Mesenchymal stem cell (in vitro differentiated cells and primary cell): ENCODE measurements around the gene CDKN1C.

Source experiments
- DNase-seq: peaks from one replicate; pipeline ENCODE4 v3.0.0-alpha.2; 2013
- H2AFZ ChIP-seq: one replicate; pipeline ENCODE4 v1.6.1; 2013; ENCODE audit warnings: low read depth, mild to moderate bottlenecking, control low read depth, inconsistent platforms, low read length, moderate library complexity
- H2AK5ac ChIP-seq: 2 replicates; pipeline ENCODE4 v1.6.1; 2013; ENCODE audit warnings: low read length, moderate library complexity, mild to moderate bottlenecking, inconsistent platforms; ENCODE audit not compliant: severe bottlenecking
- H2BK120ac ChIP-seq: one replicate; pipeline ENCODE4 v1.6.1; 2013; ENCODE audit warnings: low read depth, mild to moderate bottlenecking, inconsistent platforms, low read length, moderate library complexity
- H2BK12ac ChIP-seq, 2 experiments: one replicate each; pipeline ENCODE4 v1.6.1; 2013; ENCODE audit warnings: inconsistent platforms in 2 of 2, low read length in 2 of 2, mild to moderate bottlenecking in 2 of 2, moderate library complexity in 2 of 2, control low read depth in 1 of 2
- H2BK15ac ChIP-seq: one replicate; pipeline ENCODE4 v1.6.1; 2013; ENCODE audit warnings: mild to moderate bottlenecking, low read depth, inconsistent platforms; ENCODE audit not compliant: poor library complexity, severe bottlenecking
- H2BK5ac ChIP-seq: 2 replicates; pipeline ENCODE4 v1.6.1; 2013; ENCODE audit warnings: low read depth, mild to moderate bottlenecking, low read length, control low read depth, inconsistent platforms; ENCODE audit not compliant: poor library complexity, severe bottlenecking
- H3K14ac ChIP-seq, 2 experiments: one replicate each; pipeline ENCODE4 v1.6.1; 2013; ENCODE audit warnings: inconsistent platforms in 2 of 2, low read length in 2 of 2, control low read depth in 1 of 2, mild to moderate bottlenecking in 1 of 2, moderate library complexity in 1 of 2
- H3K18ac ChIP-seq, 2 experiments: one replicate each; pipeline ENCODE4 v1.6.1; 2013; ENCODE audit warnings: inconsistent platforms in 2 of 2, low read length in 2 of 2, control low read depth in 1 of 2, low read depth in 1 of 2, mild to moderate bottlenecking in 1 of 2
- H3K23ac ChIP-seq, 2 experiments: one replicate each; pipeline ENCODE4 v1.6.1; 2013; ENCODE audit warnings: inconsistent platforms in 2 of 2, low read length in 2 of 2, mild to moderate bottlenecking in 2 of 2, moderate library complexity in 2 of 2, control low read depth in 1 of 2
- H3K27ac ChIP-seq: 2 replicates; pipeline ENCODE4 v1.5.1; 2013; ENCODE audit warnings: mild to moderate bottlenecking, moderate library complexity, low read length, control low read depth, inconsistent platforms; ENCODE audit not compliant: poor library complexity, severe bottlenecking
- H3K27me3 ChIP-seq, 2 experiments: 2 replicates each; pipeline versions ENCODE4 v1.6.1 to v1.7.0; 2013; ENCODE audit warnings: low read length in 2 of 2, mild to moderate bottlenecking in 2 of 2, moderate library complexity in 2 of 2, control low read depth in 1 of 2, inconsistent platforms in 1 of 2; ENCODE audit not compliant: control insufficient read depth in 1 of 2, insufficient read depth in 1 of 2
- H3K36me3 ChIP-seq, 2 experiments: 2 replicates each; pipeline versions ENCODE4 v1.6.1 to v1.7.0; 2013; ENCODE audit warnings: low read length in 2 of 2, control low read depth in 1 of 2, inconsistent platforms in 1 of 2, low read depth in 1 of 2, mild to moderate bottlenecking in 1 of 2; ENCODE audit not compliant: insufficient read depth in 2 of 2, control insufficient read depth in 1 of 2
- H3K4ac ChIP-seq, 2 experiments: one replicate each; pipeline ENCODE4 v1.6.1; 2013; ENCODE audit warnings: inconsistent platforms in 2 of 2, low read length in 2 of 2, mild to moderate bottlenecking in 2 of 2, moderate library complexity in 2 of 2, control low read depth in 1 of 2, low read depth in 1 of 2
- H3K4me1 ChIP-seq: 2 replicates; pipeline ENCODE4 v1.6.1; 2013; ENCODE audit warnings: low read depth, low read length, control low read depth; ENCODE audit not compliant: control insufficient read depth, insufficient read depth
- H3K4me2 ChIP-seq: 2 replicates; pipeline ENCODE4 v1.6.1; 2013; ENCODE audit warnings: low read length, mild to moderate bottlenecking, inconsistent platforms; ENCODE audit not compliant: poor library complexity, severe bottlenecking
- H3K4me3 ChIP-seq, 2 experiments: 2 replicates each; pipeline versions ENCODE4 v1.5.1 to v1.7.0; 2013; ENCODE audit warnings: low read length in 2 of 2, mild to moderate bottlenecking in 2 of 2, control low read depth in 1 of 2, low read depth in 1 of 2; ENCODE audit not compliant: insufficient read depth in 1 of 2
- H3K79me1 ChIP-seq: replicated peaks from 2 replicates; pipeline ENCODE4 v1.6.1; 2013; ENCODE audit warnings: mild to moderate bottlenecking, control low read depth, low read length, inconsistent platforms; ENCODE audit not compliant: poor library complexity, severe bottlenecking
- H3K9ac ChIP-seq: 2 replicates; pipeline ENCODE4 v1.7.0; 2013; ENCODE audit warnings: mild to moderate bottlenecking, low read length, moderate library complexity
- H3K9me3 ChIP-seq: 2 replicates; pipeline ENCODE4 v1.7.0; 2013; ENCODE audit warnings: mild to moderate bottlenecking, low read length; ENCODE audit not compliant: control insufficient read depth
- H4K8ac ChIP-seq: one replicate; pipeline ENCODE4 v1.6.1; 2013; ENCODE audit warnings: inconsistent platforms, mild to moderate bottlenecking, low read length, moderate library complexity
- H4K91ac ChIP-seq: one replicate; pipeline ENCODE4 v1.6.1; 2013; ENCODE audit warnings: mild to moderate bottlenecking, low read length, inconsistent platforms
- WGBS: methylation state at CpG from one replicate; pipeline ENCODE4 v1.1.7; 2013; ENCODE audit warnings: mixed read lengths; 5-methylcytosine and 5-hydroxymethylcytosine counted together

The CDKN1C gene

GRCh38 chr11:2924821-2925675 is 39.5 kb upstream of the CDKN1C start:
- no peak overlapping the region for H3K27ac ChIP-seq

DNA sequence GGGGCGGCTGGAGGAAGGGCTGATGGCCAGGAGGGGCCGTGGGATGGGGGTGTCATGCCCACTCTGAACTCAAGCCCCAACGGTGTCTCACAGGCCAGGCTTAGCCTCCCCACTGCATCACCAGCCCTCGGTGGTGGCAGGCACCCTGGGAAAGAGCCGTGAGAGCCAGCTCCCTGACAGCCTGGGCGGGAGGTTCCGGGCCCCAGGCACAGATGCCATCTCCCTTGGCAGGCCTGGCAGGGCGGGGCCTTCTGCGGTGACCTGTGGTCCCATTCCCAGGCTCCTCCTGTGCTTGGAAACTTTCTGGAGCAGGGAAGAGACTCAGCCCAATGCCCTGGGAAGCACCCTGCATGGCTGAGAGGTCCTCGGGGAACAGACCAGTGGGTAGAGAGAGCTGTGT is 38.8 kb upstream of the CDKN1C start:
- 92% methylated on average over 10 of the region's 10 CpGs for WGBS
- Histone ChIP-seq H3K23ac (no peak overlapping the region), H3K27me3 (no peaks in the 10 kb centered on the region)

More at GRCh38 chr11:2924821-2925675, 39.5 kb upstream of the CDKN1C start:
- Histone ChIP-seq H3K79me1 (peaks cover 4% of the 10 kb centered on the region), H3K4me2 (no peak overlapping the region), H3K4me3 (no peak overlapping the region), H3K9me3 (no peaks in the 10 kb centered on the region), H3K18ac (no peak overlapping the region), H3K14ac (no peak overlapping the region), H2AK5ac (no peak overlapping the region), H3K4me1 (peaks cover 36% of the 10 kb centered on the region), H2BK12ac (no peak overlapping the region), H2BK15ac (no peak overlapping the region), H4K91ac (no peak overlapping the region), H3K36me3 (peaks cover 0 to 25% of the 10 kb centered on the region in 2 experiments), H3K27me3 (no peaks in the 10 kb centered on the region), H3K23ac (no peak overlapping the region), H2BK120ac (no peak overlapping the region), H2AFZ (no peak overlapping the region), H3K9ac (no peak overlapping the region), H3K4ac (no peak overlapping the region), H2BK5ac (no peak overlapping the region), H4K8ac (peak overlapping the region; percentile 61)
- 97% methylated on average over 30 of the region's 30 CpGs for WGBS
- DNase-seq = no peak

DNA sequence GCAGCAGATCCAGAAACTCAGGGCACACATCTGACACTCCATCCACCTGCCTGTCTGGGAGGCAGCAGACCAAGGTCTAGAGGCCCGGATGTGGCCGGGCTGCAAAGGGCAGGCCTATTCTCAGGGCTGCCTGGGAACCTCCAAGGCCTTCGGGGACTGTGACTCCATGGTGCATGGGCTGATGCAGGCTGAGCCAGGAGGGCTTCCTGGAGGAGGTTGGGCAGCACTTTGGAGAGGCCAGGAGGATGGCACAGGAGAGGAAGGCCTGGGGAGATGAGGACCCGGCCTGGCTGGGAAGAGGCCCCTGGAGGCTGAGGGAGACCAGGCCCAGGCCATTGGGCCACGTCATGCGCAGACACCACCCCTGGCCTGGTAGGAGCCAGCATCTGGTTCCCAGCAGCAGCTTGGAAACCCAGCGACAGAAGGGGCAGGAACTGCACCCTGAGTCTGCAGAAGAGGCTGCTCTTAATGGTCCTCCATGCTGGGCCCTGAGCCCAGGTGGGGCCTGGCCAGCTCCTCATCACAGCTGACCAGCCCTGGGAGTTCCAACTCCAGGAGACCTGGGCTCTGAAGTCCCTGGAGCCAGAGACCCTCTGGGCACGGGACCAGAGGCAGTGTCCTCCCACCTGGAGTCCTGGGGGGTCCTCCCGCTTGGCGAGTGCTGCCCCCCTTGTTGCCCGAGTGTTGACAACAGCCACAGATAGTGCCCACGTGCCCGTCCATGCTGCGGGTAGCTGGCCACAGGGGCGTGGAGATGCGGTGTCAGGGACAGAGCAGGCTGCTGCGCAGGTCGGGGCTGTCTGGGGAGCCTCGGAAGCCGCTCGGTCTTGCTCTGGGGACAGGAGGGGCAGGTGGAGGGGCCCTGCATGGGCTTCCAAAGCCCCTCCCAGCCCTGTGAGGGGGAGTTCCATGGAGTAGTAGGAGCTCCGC is 38.1 kb upstream of the CDKN1C start:
- Histone ChIP-seq H2AFZ (no peak overlapping the region), H3K4ac (no peak overlapping the region), H3K4me1 (peaks cover 25% of the 10 kb centered on the region), H3K18ac (no peak overlapping the region), H2BK120ac (no peak overlapping the region), H4K91ac (peak overlapping the region; percentile 57), H3K27me3 (no peaks in the 10 kb centered on the region), H3K27ac (no peak overlapping the region), H4K8ac (no peak overlapping the region), H3K23ac (no peak overlapping the region), H3K4me3 (no peak overlapping the region), H3K9me3 (no peaks in the 10 kb centered on the region), H3K4me2 (no peak overlapping the region), H2BK15ac (no peak overlapping the region), H3K79me1 (peaks cover 4% of the 10 kb centered on the region), H3K9ac (no peak overlapping the region), H2BK5ac (no peak overlapping the region), H3K14ac (no peak overlapping the region), H3K36me3 (peaks cover 0 to 30% of the 10 kb centered on the region in 2 experiments), H2BK12ac (no peak overlapping the region), H2AK5ac (no peak overlapping the region)
- 90% methylated on average over 22 of the region's 22 CpGs for WGBS
- DNase-seq = no peak

More for the DNA sequence above, 38.8 kb upstream of the CDKN1C start:
- Histone ChIP-seq H3K4me3 (no peak overlapping the region), H3K4ac (no peak overlapping the region), H3K4me1 (peaks cover 31% of the 10 kb centered on the region), H3K9me3 (no peaks in the 10 kb centered on the region), H2BK15ac (no peak overlapping the region), H3K36me3 (peaks cover 0 to 25% of the 10 kb centered on the region in 2 experiments), H3K79me1 (peaks cover 4% of the 10 kb centered on the region), H2AK5ac (no peak overlapping the region), H3K27ac (no peak overlapping the region), H3K14ac (no peak overlapping the region), H4K91ac (no peak overlapping the region), H4K8ac (no peak overlapping the region), H2BK120ac (no peak overlapping the region), H2BK12ac (no peak overlapping the region), H2AFZ (no peak overlapping the region), H3K4me2 (no peak overlapping the region), H2BK5ac (no peak overlapping the region), H3K18ac (no peak overlapping the region), H3K9ac (no peak overlapping the region)
- no peak for DNase-seq

GRCh38 chr11:2922655-2923054 is 37.1 kb upstream of the CDKN1C start:
- H3K9me3 ChIP-seq = no peaks in the 10 kb centered on the region
- H3K36me3 ChIP-seq = peaks cover 0 to 30% of the 10 kb centered on the region in 2 experiments
- H3K23ac ChIP-seq = no peak overlapping the region
- no peak overlapping the region for H3K4me3 ChIP-seq
- no peak overlapping the region for H2BK12ac ChIP-seq
- no peak overlapping the region for H3K4ac ChIP-seq
- H2BK5ac ChIP-seq = no peak overlapping the region
- no peak overlapping the region for H2AK5ac ChIP-seq
- H3K4me1 ChIP-seq = peaks cover 22% of the 10 kb centered on the region
- no peak overlapping the region for H3K18ac ChIP-seq
- no peak overlapping the region for H2AFZ ChIP-seq
- no peak overlapping the region for H3K4me2 ChIP-seq
- 81% methylated on average over 3 of the region's 3 CpGs for WGBS
- no peak overlapping the region for H4K8ac ChIP-seq
- no peak overlapping the region for H2BK120ac ChIP-seq
- H3K79me1 ChIP-seq = peaks cover 4% of the 10 kb centered on the region
- H3K14ac ChIP-seq = no peak overlapping the region
- no peak for DNase-seq
- H2BK15ac ChIP-seq = no peak overlapping the region
- no peaks in the 10 kb centered on the region for H3K27me3 ChIP-seq
- no peak overlapping the region for H4K91ac ChIP-seq
- H3K9ac ChIP-seq = no peak overlapping the region
- no peak overlapping the region for H3K27ac ChIP-seq
